ENCODE measurements around the gene ORC2.
A peak's percentile ranks its signal among the peaks of the same experiment; 100 is the strongest.

ORC2 gene

DNA sequence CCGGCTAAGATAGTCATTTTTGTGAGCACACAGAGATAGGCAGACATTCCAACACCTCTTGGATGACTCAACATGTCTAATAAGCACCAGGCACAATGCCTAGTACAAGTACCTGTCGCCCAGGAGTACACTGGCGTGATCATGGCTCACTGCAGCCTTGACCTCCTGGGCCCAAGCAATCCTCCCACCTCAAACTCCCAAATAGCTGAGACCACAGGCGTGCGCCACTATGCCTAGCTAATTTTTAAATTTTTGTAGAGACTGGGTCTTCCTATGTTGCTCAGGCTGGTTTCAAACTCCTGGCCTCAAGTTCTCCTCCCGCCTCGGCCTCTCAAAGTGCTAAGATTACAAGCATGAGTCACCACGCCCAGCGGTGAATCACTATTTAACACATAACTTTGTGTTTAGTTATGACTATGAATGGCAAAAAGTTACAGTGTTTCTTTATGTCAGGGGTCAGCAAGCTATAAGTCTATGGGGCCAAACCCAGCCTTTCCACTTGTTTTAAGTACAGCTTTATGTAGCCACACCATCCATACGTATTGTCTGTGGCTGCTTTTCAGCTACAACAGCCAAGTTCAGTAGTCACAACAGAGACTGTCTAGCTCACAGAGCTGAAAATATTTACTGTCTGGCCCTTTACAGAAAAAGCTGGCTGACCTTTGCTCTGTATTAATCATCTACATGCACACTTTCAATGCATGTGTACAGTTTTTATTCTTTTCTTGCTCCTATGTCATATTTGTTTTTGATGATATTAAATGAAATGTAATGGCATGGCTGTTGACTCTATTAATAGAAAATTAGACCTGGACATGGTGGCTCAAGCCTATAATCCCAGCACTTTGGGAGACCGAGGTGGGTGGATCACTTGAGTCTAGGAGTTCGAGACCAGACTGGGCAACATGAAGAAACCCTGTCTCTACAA, 18.7 kb downstream of the ORC2 start:
- CTCF ChIA-PET = interaction anchor here (0.5 to 0.7 kb wide), 2 partner anchors 22 to 505 kb away, joined by 3 read pairs; no protein-coding TSS in a partner anchor

DNA sequence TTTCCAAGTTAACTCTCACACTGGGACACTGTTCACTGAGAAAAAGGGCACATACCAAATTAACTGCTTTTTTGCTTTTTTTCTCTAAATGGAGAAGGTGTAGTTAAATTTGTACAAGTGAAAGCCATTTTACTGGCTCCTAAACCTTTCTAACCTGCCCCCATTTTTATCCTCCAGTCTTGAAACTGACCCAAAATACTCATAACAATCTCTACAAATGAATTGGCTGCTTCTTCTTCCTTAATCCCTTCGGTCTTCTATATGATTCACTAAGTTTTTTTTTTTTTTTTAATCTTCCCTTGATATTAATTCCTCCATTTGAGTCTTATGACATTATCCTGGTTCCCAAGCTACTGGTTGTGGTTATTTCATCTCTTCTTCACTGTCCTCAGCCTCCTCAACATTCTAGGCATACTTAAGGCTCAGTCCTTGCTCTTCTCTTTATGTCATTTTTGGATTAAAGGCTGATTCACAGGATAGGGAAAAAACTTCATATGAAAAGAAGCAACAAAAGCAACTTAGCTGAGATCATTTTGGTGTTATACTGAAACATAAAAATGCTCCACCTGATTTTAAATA, 19.8 kb downstream of the ORC2 start:
- TF ChIP-seq CTCF (conservative IDR thresholded peaks at IDR 0.05; ENCODE audit: low read depth) = no peak
- no peak for DNase-seq (ENCODE audit: low spot score)
- no peak overlapping the region; the same call in 1 of the 2 replicates for H3K27ac ChIP-seq
- ChIA-PET CTCF (interaction anchor here (0.7 kb wide), 1 partner anchor 9 kb away, joined by 6 read pairs; no protein-coding TSS in a partner anchor), POLR2A (ENCODE audit: low non-redundant PET) (no interaction called here)

More for the DNA sequence above, 18.7 kb downstream of the ORC2 start:
- H3K27ac ChIP-seq = peak overlapping the region; percentile 72
- POLR2A ChIA-PET (ENCODE audit: low non-redundant PET) = interaction anchor here (0.7 kb wide), 1 partner anchor 639 kb away, joined by 3 read pairs; no protein-coding TSS in a partner anchor
- DNase-seq (ENCODE audit: low spot score) = peak; percentile 72
- no peak for TF ChIP-seq CTCF (conservative IDR thresholded peaks at IDR 0.05; ENCODE audit: low read depth)

GRCh38 chr2:200939832-200940231, 23.6 kb downstream of the ORC2 start:
- TF ChIP-seq CTCF (conservative IDR thresholded peaks at IDR 0.05; ENCODE audit: low read depth) = no peak
- ChIA-PET CTCF (interaction anchor here (0.7 to 1.0 kb wide), 2 partner anchors 8 to 12 kb away, joined by 3 to 4 read pairs; no protein-coding TSS in a partner anchor), POLR2A (ENCODE audit: low non-redundant PET) (no interaction called here)
- no peak overlapping the region for H3K27ac ChIP-seq
- no peak for DNase-seq (ENCODE audit: low spot score)

DNA sequence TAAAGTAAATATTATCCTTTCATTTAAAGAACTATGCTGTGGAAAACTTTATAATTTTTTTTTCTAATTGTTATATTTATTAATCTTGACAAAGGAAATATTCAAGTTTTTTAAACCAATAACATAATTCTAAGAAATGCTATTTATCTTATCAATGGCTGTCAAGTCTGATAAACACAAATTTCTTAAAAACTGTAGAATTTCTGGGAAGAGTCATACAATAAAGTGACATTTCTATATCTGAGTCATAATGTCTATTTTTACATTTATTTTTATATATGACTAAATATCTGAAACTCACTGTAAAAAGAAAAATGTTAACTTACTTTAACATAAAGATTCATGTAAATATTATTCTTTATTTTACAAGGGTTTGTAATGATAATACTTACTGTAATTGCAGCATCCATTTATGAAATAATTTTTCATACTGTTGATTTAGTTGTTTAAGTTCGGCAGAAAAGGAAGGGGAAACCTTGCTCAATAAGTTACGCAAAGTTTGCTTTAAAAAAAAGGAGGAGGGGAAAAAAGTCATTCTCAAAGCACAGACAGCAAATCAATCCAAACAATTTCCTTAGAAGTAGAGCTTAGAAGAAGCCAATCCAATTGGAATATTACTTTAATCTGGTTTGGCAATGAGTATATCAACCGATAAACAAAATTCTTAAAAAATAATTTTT, 32.4 kb downstream of the ORC2 start:
- CTCF ChIA-PET = no interaction called here
- POLR2A ChIA-PET (ENCODE audit: low non-redundant PET) = no interaction called here
- H3K27ac ChIP-seq = no peak overlapping the region
- no peak for TF ChIP-seq CTCF (conservative IDR thresholded peaks at IDR 0.05; ENCODE audit: low read depth)
- no peak for DNase-seq (ENCODE audit: low spot score)

DNA sequence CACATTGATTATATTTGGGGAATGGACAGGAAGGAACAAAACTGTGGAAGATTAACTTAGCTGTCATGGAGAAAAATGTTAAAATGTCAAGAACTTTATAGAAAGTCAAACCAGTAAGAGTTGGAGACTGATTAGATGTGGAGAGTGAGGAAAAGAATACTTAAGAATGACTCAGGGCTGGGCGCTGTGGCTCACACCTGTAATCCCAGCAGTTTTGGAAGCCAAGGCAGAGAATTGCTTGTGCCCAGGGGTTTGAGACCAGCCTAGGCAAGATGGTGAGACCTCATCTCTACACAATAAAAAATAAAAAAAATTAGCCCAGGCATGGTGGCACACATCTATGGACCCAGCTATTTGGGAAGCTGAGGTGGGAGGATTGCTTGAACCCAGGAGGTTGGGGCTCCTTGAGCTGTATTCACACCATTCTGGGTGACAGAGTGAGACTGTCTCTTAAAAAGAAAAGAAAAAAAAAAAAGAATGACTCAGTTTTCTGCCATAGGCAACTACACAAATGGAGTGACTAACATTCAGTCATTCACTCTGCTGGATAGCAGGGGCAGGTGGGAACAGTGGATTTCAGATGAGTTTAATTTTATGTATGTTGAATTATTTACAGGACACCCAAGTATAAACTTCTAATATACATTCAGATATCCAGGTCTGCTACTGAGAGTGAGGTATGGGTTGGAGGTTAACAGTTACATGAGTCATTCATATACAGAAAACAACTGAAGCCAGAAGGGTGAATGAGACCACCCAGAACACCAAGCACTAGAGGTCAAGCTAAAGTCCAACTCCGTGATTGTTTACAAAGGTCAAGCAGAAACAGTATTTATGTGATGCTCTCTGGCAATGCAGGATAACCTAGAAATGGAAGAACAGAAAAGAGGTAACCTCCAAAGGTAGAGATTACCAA, 33.9 kb downstream of the ORC2 start:
- peak; percentile 20 for DNase-seq (ENCODE audit: low spot score)
- ChIA-PET CTCF (interaction anchor here (0.6 to 0.7 kb wide), 2 partner anchors 73 to 1102 kb away, joined by 3 to 7 read pairs; no protein-coding TSS in a partner anchor), POLR2A (ENCODE audit: low non-redundant PET) (interaction anchor here (0.6 kb wide), 1 partner anchor 14 kb away, joined by 3 read pairs; no protein-coding TSS in a partner anchor)
- no peak overlapping the region for H3K27ac ChIP-seq
- no peak for TF ChIP-seq CTCF (conservative IDR thresholded peaks at IDR 0.05; ENCODE audit: low read depth)
